NCI-H128 (cell line): ENCODE data around the gene TBC1D23.
"Not testable (repeated sequence)": the region's sequence is repeated elsewhere in the genome, so short reads cannot be mapped to it uniquely, and the experiment has no call there.

ENCODE experiments used
- DNase-seq: peaks from one replicate; lab custom pipeline; 2025; ENCODE audit not compliant: unreplicated experiment; lab: John Stamatoyannopoulos, UW

The TBC1D23 gene

GRCh38 chr3:100260685-100261484, at the start of gene TBC1D23:
TBC1D23 (plus strand) TSS chr3:100260992; CDS start chr3:100261019, 27 bp downstream.
- peak; percentile 88 for DNase-seq

- no peak for DNase-seq
Observed at GRCh38 chr3:100213891-100214573, 46.8 kb upstream of the TBC1D23 start.

GRCh38 chr3:100214574-100214964, 46.2 kb upstream of the TBC1D23 start:
- no peak for DNase-seq

DNA sequence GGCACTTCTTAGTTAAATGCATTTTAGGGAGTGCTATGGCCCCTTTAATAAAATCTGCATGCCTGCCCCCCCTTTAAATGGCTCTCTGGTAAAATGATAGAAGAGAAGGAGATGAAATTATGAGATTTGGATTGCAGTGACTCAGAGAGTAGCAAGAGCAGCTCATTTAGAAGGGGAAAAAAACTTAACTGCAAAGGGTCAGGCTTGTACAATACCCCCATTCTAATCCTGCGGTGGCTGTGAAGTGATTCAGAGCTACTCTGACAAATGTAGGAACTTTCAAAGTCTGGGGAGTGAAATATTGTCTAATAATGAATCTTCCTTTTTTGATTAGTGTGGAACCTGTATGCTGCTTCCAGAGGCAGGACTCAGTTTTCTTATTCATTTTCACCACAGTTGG, 44.1 kb upstream of the TBC1D23 start:
- DNase-seq: no peak

GRCh38 chr3:100221159-100221558, 39.6 kb upstream of the TBC1D23 start:
- no peak for DNase-seq

DNA sequence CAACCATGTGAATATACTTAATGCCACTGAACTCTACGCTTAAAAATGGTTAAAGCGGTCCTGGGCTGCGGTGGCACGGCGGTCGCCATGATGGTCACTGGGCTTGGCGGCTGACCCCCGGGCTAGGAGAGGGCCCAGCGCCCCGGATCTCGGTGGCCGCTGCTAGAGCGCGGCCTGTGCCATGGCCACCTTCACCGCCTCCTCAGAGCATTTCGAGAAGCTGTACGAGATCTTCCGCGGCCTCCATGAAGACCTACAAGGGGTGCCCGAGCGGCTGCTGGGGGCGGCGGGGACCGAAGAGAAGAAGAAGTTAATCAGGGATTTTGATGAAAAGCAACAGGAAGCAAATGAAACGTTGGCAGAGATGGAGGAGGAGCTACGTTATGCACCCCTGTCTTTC, 35.6 kb upstream of the TBC1D23 start:
- no peak for DNase-seq

DNA sequence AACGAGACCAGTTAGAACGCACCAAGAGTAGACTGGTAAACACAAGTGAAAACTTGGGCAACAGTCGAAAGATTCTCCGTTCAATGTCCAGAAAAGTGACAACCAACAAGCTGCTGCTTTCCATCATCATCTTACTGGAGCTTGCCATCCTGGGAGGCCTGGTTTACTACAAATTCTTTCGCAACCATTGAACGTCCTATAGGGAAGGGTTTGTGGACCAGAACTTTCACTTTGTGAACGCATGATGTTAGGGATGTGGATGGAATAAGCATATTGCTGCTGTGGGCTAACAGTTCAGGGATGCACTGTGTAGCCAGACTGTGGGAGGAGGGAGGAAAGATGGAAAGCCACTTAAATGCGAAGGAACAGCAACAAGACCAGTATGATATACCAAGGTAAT, 34.9 kb upstream of the TBC1D23 start:
- DNase-seq: no peak

- no peak for DNase-seq
Observed at GRCh38 chr3:100226712-100227429, 33.9 kb upstream of the TBC1D23 start.

GRCh38 chr3:100227511-100227921, 33.3 kb upstream of the TBC1D23 start:
- no peak for DNase-seq

DNA sequence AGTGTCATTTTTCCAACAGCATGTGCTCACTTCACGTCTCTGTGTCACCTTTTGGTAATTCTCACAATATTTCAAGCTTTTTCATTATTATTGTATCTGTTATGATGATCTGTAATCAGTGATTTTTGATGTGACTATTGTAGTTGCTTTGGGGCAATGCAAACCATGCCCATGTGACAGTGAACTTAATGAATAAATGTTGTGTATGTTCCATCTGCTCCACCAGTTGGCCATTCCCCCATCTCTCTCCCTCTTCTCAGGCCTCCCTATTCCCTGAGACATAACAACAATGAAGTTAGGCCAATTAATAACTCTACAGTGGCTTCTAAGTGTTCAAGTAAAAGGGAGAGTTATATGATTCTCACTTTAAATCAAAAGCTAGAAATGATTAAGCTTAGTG, 32.5 kb upstream of the TBC1D23 start:
- DNase-seq: no peak

- not testable (repeated sequence) for DNase-seq
Observed at GRCh38 chr3:100229188-100229587, 31.6 kb upstream of the TBC1D23 start.

DNA sequence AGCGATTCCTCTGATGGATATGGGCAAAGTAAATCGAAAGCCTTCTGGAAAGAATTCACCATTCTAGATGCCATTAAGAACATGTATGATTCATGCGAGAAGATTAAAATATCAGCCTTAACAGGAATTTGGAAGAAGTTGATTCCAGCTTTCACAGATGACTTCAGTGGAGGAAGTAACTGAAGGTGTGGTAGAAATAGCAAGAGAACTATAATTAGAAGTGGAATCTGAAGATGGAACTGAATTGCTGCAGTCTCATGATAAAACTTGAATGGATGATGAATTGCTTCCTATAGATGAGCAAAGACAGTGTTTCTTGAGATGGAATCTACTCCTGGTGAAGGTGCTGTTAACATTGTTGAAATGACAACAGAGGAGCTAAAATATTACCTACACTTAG, 30.1 kb upstream of the TBC1D23 start:
- no peak for DNase-seq

DNA sequence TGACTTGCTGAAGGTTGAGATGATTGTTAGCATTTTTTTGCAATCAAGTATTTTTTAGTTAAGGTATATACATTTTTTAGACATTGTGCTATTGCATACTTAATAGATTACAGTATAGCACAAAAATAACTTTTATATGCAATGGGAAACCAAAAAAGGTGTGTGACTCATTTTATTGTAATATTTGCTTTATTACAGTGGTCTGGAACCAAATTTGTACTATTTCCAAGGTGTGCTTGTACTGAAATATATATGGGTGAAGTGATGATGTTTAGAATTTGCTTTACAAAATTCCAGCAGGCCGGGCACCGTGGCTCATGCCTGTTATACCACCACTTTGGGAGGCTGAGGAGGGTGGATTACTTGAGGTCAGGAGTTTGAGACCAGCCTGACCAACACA, 29.1 kb upstream of the TBC1D23 start:
- DNase-seq: no peak

DNA sequence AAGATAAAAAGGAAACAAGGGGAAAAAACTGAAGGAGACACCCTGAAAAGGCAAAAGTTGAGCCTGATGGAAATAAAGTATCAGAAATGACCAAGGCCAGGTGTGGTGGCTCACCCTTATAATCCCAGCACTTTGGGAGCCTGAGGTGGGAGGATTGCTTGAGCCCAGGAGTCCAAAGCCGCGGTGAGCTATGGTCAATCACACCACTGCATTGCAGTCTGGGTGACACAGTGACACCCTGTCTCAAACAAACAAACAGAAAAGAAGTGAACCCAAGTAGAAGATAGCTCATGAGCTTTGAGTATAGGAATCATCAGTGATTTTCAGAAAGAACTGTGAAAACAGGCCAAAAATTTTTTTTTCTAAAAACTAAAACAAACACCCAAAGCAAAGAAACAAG, 26.4 kb upstream of the TBC1D23 start:
- DNase-seq: no peak

- no peak for DNase-seq
Observed at GRCh38 chr3:100238599-100238998, 22.2 kb upstream of the TBC1D23 start.

DNA sequence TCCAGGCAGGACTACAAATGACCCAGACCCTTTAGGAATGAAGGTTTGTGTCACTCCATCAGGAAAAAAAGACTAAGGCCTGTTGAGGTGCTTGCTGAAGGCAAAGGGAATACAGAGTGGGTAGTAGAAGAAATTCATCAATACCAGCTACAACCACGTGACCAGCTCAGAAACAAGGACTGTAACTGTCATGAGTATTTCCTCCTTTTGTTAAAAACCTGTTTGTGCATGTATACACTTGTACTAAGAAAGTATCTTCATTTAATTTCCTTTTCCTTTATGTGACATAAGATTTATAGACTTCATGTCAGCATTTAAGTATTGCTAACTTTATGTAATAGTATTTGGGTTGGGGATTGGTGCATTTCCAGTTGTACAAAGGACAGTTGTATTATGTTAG, 18.3 kb upstream of the TBC1D23 start:
- DNase-seq: not testable (repeated sequence)

DNA sequence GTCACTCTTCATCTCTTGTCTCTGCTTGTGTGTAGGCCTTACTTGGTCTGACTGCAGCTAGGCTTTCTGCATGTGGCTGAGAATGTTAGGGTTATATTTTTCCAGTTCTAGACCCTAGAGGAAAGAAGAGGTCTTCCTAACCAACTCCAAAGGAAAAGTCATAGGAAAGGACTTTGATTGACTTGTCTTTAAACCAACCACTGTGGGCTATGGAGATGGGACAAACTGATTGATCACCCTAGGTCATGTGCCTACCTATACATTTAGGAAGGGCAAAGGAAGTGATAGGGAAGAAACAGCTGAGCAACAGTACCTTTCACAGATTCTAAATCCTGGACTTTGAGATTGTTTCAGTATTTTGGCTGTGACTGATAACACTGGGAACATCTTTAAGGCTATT, 16.5 kb upstream of the TBC1D23 start:
- no peak for DNase-seq

GRCh38 chr3:100245136-100245535, 15.7 kb upstream of the TBC1D23 start:
- no peak for DNase-seq

DNA sequence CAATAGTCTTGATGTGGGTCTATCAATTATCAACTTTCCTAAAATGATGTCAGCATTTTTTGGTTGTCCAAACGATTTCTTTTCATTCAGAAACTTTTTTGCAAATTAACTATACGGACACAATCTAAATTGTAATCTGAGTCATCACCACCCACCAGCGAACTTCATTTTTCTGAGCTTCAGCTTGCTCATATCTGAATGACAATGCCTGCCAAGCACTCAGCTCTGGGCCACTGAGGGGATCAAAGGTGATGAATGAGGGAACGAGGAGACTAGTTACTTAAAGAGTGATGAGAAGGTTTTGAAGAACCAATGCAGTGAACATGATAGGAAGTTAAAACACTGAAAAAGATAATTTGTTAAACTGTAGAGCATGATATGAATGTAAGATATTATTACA, 14.9 kb upstream of the TBC1D23 start:
- no peak for DNase-seq

DNA sequence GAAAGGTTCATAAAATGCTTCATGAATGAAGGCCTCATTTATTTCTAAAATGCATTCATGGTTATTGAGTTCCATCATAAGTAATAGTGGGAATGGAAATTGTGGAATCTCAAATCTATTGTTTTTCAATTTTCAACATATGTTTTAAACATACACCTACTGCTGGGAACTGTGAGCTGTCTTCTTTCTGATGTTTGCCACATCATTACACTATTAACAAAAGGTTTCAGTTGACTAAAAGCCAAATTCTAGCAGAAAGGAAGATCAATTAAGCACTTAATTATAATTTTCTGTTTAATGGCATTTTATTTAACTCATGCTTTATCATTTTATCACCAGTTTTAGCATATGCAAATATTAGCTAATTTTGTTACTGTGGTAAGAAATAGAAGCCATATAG, 13.8 kb upstream of the TBC1D23 start:
- DNase-seq: no peak

DNA sequence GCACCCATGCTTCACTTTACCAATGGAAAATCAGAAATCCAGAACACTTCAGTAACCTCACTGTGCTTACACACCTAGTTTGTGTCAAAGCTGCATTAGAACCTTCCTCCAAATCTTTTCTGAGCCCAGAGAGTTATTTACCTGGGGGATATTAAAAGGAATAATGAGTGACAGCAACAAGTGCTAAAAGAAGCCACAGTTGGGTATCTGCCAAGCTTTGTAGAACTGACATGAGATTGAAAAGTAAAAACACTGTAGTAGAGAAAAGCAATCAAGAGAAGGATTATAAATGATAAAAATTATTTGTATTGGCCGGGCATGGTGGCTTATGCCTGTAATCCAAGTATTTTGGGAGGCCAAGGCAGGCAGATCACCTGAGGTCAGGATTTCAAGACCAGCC, 8.8 kb upstream of the TBC1D23 start:
- no peak for DNase-seq
